T follicular helper cell (primary cell): ENCODE measurements around the gene ABCF3.
"Not testable (repeated sequence)": the region's sequence is repeated elsewhere in the genome, so short reads cannot be mapped to it uniquely, and the experiment has no call there.

Experiments
- DNase-seq: peaks from one replicate; pipeline ENCODE4 v3.0.0-alpha.2; 2020; ENCODE audit warnings: low read depth
- total RNA-seq, 2 experiments: gene quantifications; one replicate each; lab custom pipeline; 2026; lab: John Stamatoyannopoulos, UW

ABCF3 gene
- total RNA-seq = 82.4 to 98.2 reads per million in 2 experiments

GRCh38 chr3:184186184-184186901 lies at the start of gene ABCF3:
Gene ABCF3, plus strand, starts transcription at chr3:184186199. Its CDS starts 9 bp downstream, at chr3:184186208.
- DNase-seq = no peak

- no peak for DNase-seq
These were observed 45.6 kb upstream of the ABCF3 start for GRCh38 chr3:184140436-184140835.

GRCh38 chr3:184142199-184142598 lies 43.8 kb upstream of the ABCF3 start:
- DNase-seq = no peak

- no peak for DNase-seq
These were observed 42.7 kb upstream of the ABCF3 start for GRCh38 chr3:184143327-184143726.

- no peak for DNase-seq
These were observed 41.5 kb upstream of the ABCF3 start for GRCh38 chr3:184144505-184144904.

- DNase-seq = no peak
These were observed 40.9 kb upstream of the ABCF3 start for GRCh38 chr3:184145111-184145524.

GRCh38 chr3:184145751-184146270 lies 40.2 kb upstream of the ABCF3 start:
- DNase-seq = no peak

- no peak for DNase-seq
These were observed 37.9 kb upstream of the ABCF3 start for GRCh38 chr3:184148076-184148475.

GRCh38 chr3:184149123-184149522 lies 36.9 kb upstream of the ABCF3 start:
- no peak for DNase-seq

GRCh38 chr3:184149770-184150169 lies 36.2 kb upstream of the ABCF3 start:
- DNase-seq = not testable (repeated sequence)

- no peak for DNase-seq
These were observed 30.9 kb upstream of the ABCF3 start, which contains the start of gene DVL3 for GRCh38 chr3:184154885-184155643. Gene DVL3, plus strand, starts transcription at chr3:184155377. Its CDS starts 259 bp downstream, at chr3:184155636.

GRCh38 chr3:184155644-184156521 lies 30.1 kb upstream of the ABCF3 start:
- no peak for DNase-seq

GRCh38 chr3:184156522-184156955 lies 29.5 kb upstream of the ABCF3 start:
- no peak for DNase-seq

GRCh38 chr3:184157206-184157605 lies 28.8 kb upstream of the ABCF3 start:
- DNase-seq = no peak

GRCh38 chr3:184158404-184158803 lies 27.6 kb upstream of the ABCF3 start:
- no peak for DNase-seq

- DNase-seq = no peak
These were observed 25.5 kb upstream of the ABCF3 start for GRCh38 chr3:184160456-184160855.

GRCh38 chr3:184162571-184163070 lies 23.4 kb upstream of the ABCF3 start:
- not testable (repeated sequence) for DNase-seq

GRCh38 chr3:184164648-184165330 lies 21.2 kb upstream of the ABCF3 start:
- DNase-seq = no peak

- DNase-seq = no peak
These were observed 20.5 kb upstream of the ABCF3 start for GRCh38 chr3:184165543-184165942.

- DNase-seq = no peak
These were observed 19.3 kb upstream of the ABCF3 start for GRCh38 chr3:184166671-184167070.

GRCh38 chr3:184167786-184168185 lies 18.2 kb upstream of the ABCF3 start:
- no peak for DNase-seq
